Mucosa of gallbladder (tissue), 1 donor: ENCODE measurements around the gene NFKB2. TPM values are rescaled to one million over a fixed set of nuclear protein-coding genes. Genes with fewer than 3 reads are reported as not detected.
A peak's percentile ranks its signal among the peaks of the same experiment; 100 is the strongest.

Source experiments
- DNase-seq: peaks from one replicate; pipeline ENCODE4 v3.0.0-alpha.2; 2020; ENCODE audit warnings: low spot score
- total RNA-seq: library from RNA; stranded (reverse); gene quantifications from one replicate; pipeline ENCODE4 v1.2.1, GENCODE V29; 2021
- donor health status: DM: no; HTN: no; CAD: no.

The NFKB2 gene
- total RNA-seq, 1 donor from 2014 or later, result 42.2 TPM

- DNase-seq, result no peak
Measured at GRCh38 chr10:102394801-102395399, 605 bp upstream of the NFKB2 start.

GRCh38 chr10:102396317-102396650 is 779 bp downstream of the NFKB2 start:
- DNase-seq, result no peak

GRCh38 chr10:102396730-102397151 is 1.2 kb downstream of the NFKB2 start:
- DNase-seq, result no peak

GRCh38 chr10:102397222-102398171 is 2.0 kb downstream of the NFKB2 start:
- no peak for DNase-seq

- DNase-seq, result no peak
Measured at GRCh38 chr10:102398172-102399020, 2.9 kb downstream of the NFKB2 start.

GRCh38 chr10:102399217-102400021 is 3.9 kb downstream of the NFKB2 start:
- DNase-seq, result peak; percentile 92

- DNase-seq, result no peak
Measured at GRCh38 chr10:102400076-102400475, 4.6 kb downstream of the NFKB2 start.

- DNase-seq, result no peak
Measured at GRCh38 chr10:102400598-102401341, 5.3 kb downstream of the NFKB2 start.

GRCh38 chr10:102401342-102401654 is 5.8 kb downstream of the NFKB2 start:
- no peak for DNase-seq

GRCh38 chr10:102401735-102402511 is 6.4 kb downstream of the NFKB2 start:
- no peak for DNase-seq

- no peak for DNase-seq
Measured at GRCh38 chr10:102402512-102402896, 7.0 kb downstream of the NFKB2 start.

GRCh38 chr10:102403115-102403514 is 7.6 kb downstream of the NFKB2 start:
- DNase-seq, result no peak

- DNase-seq, result no peak
Measured at GRCh38 chr10:102404361-102405107, 9.0 kb downstream of the NFKB2 start.

- no peak for DNase-seq
Measured at GRCh38 chr10:102405108-102405571, 9.6 kb downstream of the NFKB2 start.

- no peak for DNase-seq
Measured at GRCh38 chr10:102405632-102406031, 10.1 kb downstream of the NFKB2 start.

GRCh38 chr10:102406815-102407214 is 11.3 kb downstream of the NFKB2 start:
- peak; percentile 62 for DNase-seq

GRCh38 chr10:102407425-102408130 is 12.1 kb downstream of the NFKB2 start:
- no peak for DNase-seq

- peak; percentile 65 for DNase-seq
Measured at GRCh38 chr10:102408131-102408727, 12.7 kb downstream of the NFKB2 start.
